NB4 (cell line): Measurements from ENCODE around the gene PRC1.
"Not testable (repeated sequence)": the region's sequence is repeated elsewhere in the genome, so short reads cannot be mapped to it uniquely, and the experiment has no call there.

Experiments used
- DNase-seq: peaks from one replicate; pipeline ENCODE4 v3.0.0; 2010; ENCODE audit warnings: low read depth
- H3K4me3 ChIP-seq: one replicate; pipeline ENCODE4 v1.5.1; 2011; ENCODE audit warnings: mild to moderate bottlenecking, low read depth, low read length, moderate library complexity
- MYC ChIP-seq: IDR thresholded peaks from 2 replicates; pipeline ENCODE4 v1.6.1; 2011; ENCODE audit warnings: low read depth, low read length
- POLR2A ChIP-seq: IDR thresholded peaks from 2 replicates; pipeline ENCODE4 v1.6.1; 2011; ENCODE audit warnings: mild to moderate bottlenecking; ENCODE audit not compliant: insufficient read length; ENCODE audit errors: extremely low read depth
- TF ChIP-seq, protein P1 (sequence below): IDR thresholded peaks from 2 replicates; pipeline ENCODE4 v1.6.1; 2011; ENCODE audit warnings: low read depth, low read length
- TF ChIP-seq, protein P2 (sequence below): IDR thresholded peaks from one replicate; pipeline ENCODE4 v1.5.1; 2012; ENCODE audit warnings: low read depth, low read length

The PRC1 gene

DNA sequence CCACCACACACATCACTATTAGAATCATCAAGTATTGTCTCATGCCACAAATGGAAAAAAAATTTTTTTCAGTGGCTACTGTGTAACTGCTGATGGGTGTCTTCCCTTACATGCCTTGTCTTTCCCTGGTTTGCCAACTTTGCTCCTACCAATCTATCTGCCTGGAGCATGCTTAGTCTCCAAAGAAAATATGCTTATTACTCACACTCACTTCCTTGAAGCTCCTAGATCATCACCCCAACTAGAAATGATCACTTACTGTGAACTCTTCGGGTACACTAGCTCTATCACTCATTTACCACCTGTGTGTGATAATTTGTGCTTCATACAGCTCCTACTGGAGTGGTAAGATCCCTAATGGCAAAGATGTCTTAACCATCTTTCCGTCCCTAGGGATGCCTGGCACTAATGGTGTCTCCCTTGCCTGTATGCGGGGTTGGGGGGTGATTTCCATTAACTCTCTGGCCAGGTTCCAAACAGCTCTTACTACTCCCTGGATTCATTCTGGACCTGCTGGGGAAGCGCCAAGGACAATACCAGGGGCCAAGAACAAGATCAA is 27.3 kb upstream of the PRC1 start:
- TF ChIP-seq, protein P1, sequence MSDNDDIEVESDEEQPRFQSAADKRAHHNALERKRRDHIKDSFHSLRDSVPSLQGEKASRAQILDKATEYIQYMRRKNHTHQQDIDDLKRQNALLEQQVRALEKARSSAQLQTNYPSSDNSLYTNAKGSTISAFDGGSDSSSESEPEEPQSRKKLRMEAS = no peak
- DNase-seq = no peak
- peak overlapping the region; percentile 97 for H3K4me3 ChIP-seq

DNA sequence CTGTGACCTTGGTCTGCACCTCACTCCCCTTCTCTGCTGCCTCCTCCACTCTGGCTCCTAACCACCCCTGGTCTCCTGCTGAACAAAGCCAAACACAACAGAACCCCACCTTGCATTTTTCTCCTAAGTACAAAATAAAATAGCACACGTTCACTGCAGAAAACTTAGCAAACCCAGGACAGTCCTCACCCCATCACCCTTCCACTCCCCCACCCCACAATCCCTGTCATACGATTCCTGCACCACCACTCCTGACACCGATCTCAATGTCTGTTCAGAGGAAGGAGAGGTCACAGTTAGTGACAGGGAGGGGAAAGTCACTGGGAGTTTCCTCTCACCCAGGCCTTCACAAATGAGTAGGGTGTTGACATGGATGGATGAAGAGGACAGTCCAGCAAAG is 23.8 kb upstream of the PRC1 start:
- TF ChIP-seq, protein P2, sequence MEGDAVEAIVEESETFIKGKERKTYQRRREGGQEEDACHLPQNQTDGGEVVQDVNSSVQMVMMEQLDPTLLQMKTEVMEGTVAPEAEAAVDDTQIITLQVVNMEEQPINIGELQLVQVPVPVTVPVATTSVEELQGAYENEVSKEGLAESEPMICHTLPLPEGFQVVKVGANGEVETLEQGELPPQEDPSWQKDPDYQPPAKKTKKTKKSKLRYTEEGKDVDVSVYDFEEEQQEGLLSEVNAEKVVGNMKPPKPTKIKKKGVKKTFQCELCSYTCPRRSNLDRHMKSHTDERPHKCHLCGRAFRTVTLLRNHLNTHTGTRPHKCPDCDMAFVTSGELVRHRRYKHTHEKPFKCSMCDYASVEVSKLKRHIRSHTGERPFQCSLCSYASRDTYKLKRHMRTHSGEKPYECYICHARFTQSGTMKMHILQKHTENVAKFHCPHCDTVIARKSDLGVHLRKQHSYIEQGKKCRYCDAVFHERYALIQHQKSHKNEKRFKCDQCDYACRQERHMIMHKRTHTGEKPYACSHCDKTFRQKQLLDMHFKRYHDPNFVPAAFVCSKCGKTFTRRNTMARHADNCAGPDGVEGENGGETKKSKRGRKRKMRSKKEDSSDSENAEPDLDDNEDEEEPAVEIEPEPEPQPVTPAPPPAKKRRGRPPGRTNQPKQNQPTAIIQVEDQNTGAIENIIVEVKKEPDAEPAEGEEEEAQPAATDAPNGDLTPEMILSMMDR = no peak
- TF ChIP-seq POLR2A (no peak), MYC (no peak)
- TF ChIP-seq, protein P1 = no peak
- no peak for DNase-seq
- H3K4me3 ChIP-seq = no peak overlapping the region

DNA sequence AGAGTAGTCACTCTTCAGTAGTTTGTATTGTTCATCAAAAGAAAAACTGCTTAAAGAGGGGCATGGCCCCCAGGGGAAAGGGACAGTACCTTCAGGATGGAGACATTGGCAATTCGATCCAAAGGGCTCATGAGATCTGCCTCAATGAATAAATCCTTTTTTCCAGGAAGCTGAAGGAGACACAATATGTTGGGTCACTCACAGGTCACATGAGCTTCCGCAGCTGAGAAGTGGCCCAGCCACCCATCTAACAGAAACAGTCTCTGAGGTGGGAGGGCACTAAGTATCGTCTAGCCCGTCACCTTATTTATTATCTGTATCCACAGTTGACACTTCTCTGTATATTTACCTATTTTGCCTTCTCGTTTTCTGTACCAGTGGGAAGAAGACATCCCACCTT is 23.4 kb upstream of the PRC1 start:
- H3K4me3 ChIP-seq = no peak overlapping the region
- TF ChIP-seq, protein P1 = no peak
- TF ChIP-seq MYC = no peak
- no peak for TF ChIP-seq POLR2A
- TF ChIP-seq, protein P2 = no peak
- DNase-seq = no peak

DNA sequence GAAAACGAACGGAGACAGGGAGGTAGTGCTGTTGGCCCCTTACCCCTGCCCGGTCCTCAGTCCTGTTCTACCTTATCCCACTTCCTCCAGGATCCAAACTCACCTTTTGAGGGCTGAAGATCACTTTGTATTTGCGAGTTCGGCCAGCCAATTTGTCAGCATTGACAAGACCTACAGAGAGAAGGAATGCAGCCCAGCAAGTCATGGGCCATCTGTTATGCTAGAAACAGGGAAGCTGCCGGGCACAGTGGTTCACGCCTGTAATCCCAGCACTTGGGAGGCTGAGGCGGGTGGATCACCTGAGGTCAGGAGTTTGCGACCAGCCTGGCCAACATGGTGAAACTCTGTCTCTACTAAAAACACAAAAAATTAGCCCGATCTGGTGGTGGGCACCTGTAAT is 19.4 kb upstream of the PRC1 start:
- H3K4me3 ChIP-seq, DNase-seq: not testable (repeated sequence)

DNA sequence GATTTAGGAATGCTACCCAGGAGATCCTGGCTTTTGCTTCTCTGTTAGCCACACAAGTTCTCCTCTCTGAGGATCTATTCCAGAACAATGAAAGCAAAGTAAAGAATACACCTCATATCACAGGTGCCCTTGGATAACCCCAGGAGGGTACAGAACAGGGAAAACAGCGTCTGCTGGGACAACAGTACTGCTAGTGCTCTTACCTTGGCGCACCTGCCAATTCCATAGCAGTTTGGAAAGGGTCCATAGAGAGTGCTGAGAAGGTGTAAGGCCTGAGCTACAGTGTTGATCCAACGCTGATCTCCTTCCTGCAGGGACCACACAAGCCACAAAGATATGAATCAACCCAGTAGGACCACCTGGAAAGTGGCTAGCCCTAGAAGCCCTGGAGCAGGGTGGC is 12.9 kb upstream of the PRC1 start:
- TF ChIP-seq, protein P1 = no peak
- DNase-seq = no peak
- H3K4me3 ChIP-seq = no peak overlapping the region

DNA sequence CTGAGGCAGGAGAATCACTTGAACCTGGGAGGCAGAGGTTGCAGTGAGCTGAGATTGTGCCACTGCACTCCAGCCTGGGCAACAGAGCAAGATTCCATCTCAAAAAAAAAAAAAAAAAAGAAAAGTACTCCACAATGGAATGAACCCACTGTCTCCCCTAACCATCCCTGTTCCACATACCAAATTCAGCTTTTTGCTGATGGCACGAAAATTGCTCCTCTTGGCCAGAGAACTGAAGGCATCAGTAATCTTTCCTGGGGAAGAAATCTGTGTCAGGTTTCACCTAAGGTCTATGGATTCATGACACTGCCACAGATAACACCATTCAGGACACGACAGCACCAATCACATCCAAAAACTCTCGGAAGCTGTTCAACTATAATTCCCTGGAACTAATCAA is 6.9 kb upstream of the PRC1 start:
- no peak for DNase-seq
- TF ChIP-seq, protein P2 = no peak
- TF ChIP-seq, protein P1 = no peak
- TF ChIP-seq MYC = no peak

DNA sequence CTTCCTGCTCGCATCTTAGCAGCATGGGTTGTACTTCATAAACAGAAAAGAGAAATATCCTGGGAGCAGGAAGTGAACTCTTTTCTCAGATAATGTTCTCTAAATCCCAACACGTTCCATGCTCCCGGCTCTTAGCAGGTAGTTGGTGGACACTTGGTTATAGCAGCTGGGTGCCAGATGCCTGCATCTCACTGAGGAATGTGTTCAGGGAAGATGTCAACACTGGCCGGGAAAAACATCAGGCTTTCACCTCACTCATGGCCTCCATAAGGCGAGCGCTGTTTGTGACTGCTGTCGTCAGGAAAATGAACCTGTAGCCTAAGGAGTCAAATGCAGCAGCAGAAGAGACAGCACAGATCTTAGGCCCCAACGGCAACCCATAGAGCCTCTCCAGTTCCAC is 4.4 kb upstream of the PRC1 start:
- no peak for TF ChIP-seq POLR2A
- TF ChIP-seq, protein P2 = no peak
- no peak for TF ChIP-seq MYC
- TF ChIP-seq, protein P1 = no peak
- H3K4me3 ChIP-seq = no peak overlapping the region
- DNase-seq = no peak

More for the DNA sequence above, 6.9 kb upstream of the PRC1 start:
- H3K4me3 ChIP-seq = no peak overlapping the region

DNA sequence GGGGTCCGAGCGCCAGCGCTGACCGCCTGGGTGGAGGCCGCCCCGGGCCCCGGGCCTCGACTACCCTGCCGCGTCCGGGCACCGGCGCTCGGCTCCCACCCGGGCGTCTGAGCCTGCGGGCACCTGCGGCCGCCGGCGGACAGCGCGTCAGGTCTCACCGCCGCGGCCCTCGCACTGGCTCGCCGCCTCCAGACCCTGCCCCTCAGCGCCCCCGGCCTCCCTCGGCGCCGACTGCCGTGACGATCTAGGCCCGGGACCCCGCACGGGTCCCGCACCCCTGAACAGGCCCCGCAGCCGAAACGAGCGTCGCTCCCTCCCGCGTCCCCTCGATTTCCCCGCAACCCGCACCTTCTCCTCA is 297 bp downstream of the PRC1 start:
- DNase-seq = no peak
- no peak for TF ChIP-seq POLR2A
- no peak for TF ChIP-seq MYC

More for the DNA sequence above, 297 bp downstream of the PRC1 start:
- peak overlapping the region; percentile 80 for H3K4me3 ChIP-seq
